CMK (cell line): Measurements from ENCODE around the gene POLR3K.

ENCODE experiments used
- DNase-seq: peaks from one replicate; pipeline ENCODE4 v3.0.0-alpha.2; 2010; ENCODE audit warnings: low read depth

Gene POLR3K

DNA sequence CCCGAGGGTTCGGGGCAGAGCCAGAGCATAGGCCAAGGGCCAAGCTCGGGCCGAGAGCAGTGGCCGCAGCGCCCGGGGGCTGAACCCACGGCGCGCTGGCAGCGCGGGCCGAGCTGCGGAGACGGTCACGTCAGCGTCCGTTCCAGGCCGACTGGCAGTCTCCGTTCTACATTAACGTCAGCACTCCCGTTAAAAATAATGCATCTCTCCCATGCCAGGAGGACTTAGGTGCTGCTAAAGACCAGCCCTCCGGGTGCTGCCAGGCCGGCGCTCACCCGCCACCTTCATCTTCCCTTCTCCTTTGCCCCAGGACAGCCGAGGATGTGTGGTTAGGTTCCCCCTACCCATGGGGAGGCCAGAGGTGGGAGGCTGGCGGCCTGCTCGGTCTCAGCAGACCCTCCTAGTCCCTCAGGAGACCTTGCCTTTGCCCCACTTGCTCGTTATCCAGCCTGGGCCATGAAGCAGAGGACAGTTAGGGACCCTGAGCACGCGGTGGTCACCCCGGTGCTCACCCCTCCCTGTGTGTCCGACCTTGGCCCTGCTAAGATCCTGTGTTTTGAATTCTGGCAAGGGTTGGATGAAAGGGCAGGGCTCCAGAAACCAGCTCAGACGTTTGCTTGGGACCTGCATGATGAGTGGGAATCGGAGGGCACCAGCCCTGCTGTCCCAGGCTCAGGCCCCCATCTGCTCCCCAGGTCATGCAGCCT is 25.2 kb upstream of the POLR3K start:
- DNase-seq: no peak

DNA sequence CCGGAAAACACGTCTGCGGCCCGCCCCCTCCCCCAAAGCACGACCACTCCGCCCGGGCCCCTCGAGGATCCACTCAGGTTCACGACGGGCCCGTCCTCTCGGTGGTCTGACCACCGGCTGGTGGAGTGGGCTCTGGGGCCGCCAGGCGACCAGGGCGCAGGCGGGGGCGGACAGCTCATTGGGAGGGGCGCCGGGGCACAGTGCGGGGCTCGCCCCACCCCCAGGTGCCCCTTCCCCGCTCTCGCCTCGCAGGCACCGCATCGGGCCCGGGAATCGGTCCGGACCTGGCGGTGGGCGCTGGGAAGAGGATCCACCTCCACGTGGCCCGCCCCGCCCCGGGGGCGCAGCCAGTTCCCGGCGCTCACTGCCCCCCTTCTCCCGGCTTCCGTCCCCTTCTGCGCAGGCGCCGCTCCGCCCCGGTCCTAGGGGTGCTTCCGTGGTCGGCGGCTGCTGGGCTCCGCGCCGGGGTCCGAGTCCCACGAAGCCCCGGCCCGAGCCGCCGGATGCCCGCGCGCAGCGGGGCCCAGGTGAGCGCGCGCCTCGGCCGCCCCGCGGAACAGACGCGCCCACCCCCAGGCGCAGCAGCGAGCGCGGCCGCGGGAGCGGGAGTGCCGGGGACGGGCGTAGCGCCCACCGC is 24.5 kb upstream of the POLR3K start, which contains the start of gene MPG:
MPG (plus strand) TSS at position 419 of the 637 bp plus-strand sequence; CDS start at position 504, 85 bp downstream.
- peak; percentile 68 for DNase-seq

DNA sequence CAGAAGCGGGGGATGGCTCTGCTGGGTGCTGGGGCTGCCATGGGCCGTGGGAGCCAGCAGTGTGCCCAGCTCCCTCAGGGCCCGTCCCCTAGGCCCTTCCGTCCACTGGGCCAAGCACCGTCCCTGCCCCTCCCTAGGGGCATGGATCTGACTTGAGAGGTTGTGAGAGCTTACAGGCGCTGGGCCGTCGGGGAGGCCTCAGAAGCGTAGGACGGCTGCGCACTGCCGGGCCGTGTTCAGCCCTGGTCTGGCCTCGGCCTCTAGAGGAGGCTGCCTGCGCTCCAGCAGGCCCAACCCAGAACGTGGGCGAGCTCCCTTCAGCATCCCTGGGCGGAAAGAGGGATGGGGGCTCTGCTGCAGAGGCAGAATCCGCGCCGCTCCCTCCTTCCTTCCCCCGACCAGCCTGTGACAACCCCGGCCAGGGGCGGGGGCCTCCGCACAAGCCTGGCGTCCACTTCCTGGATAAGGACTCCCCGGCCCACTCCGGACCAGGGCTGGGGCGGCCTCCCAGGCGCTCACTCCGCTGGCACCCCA is 23.9 kb upstream of the POLR3K start:
- no peak for DNase-seq

DNA sequence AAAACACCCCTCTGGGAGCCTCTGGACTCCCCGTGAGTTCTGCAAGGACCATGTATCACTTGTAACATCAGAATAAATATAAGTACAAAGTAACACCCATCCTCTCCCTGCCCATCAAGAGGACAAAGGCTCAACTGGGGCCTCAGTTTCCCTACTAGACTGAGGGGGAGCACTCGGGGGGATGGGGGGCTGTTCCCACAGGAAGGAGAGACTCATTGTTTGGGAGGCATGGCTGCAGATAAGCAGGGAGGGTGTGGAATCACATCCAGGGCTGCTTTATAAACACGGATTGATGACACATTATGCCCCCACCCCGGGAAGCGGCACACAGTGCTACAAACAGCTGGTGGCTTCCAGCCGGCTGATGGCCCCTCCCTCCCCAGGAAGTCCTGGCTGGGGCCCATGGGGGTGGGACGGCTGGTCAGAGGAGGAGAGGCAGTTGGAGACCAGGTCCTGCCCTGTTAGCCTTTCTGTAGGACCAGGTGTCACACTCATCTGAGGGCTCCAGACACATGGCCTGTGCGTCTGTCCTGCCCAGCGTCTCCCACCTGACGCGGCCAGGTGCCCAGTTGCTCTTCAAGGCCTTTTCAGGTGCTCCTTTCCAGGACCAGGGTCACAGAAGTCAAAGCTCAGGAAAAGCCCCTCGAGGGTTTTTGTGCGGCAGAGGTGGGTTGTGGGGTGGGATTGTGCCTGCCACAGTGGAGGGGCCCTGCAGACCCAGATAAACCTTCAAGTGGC is 23.3 kb upstream of the POLR3K start:
- no peak for DNase-seq

DNA sequence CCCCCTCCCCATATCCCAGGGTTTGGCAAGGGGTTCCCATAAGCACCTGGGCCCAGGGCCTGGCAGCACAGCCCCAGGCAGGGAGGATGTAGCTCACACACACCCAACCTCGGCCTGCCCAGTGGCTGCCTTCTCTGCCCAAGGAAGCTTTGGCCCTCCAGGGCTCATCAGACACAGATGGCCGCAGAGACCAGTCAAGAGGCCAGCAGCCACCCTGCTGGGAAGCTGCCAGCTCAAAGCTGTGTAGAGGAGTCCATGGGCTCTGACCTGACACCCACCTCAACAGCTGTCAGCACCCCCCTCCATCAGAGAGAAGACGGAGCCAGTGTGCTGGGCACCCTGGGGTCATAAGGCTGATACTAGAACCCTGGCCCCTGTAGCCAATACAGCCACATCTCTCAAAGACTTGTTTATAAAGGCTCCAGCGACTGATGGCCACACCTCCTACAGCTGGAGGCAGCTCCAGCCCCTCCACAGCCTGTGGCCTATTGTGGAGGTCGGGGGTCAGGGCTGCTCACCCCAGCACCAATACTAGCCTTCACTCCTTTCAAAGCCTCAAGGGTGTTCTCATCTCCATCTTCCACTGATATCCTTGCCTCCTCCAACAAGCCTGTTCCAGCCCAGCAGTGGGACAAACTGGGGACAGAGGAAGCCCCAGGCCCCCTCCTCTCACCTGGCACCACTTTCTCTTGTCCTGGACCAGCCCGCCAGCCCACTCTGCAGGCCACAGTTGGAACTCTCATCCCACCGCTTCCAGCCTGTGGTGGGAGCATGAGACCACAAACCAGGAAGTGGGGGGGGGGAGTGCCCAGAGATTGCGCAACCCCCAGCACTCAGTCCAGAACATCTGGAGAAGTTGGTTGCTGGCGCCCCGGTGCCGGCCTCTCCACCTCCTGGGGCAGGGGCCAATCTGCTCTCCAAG is 22.4 kb upstream of the POLR3K start:
- DNase-seq: peak; percentile 84

DNA sequence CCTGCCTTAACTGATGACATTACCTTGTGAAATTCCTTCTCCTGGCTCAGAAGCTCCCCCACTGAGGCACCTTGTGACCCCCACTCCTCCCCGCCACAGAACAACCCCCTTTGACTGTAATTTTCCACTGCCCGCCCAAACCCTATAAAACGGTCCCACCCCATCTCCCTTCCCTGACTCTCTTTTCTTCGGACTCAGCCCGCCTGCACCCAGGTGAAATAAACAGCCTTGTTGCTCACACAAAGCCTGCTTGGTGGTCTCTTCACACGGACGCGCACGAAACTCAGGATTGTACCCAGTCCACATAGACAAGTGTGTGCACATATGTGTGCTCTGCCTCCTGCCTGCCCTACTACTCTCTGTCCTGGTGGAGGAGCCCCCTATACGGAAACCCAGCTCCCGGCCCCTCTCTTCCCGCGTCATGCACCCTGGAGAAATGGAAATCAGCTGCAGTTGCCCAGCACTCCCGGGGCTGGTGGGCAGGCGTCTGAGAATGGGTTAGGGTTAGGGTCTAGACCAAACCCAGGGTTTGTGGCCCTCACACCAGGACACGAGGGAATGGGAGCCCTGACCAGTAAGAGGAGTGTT is 21.4 kb upstream of the POLR3K start:
- DNase-seq: no peak

DNA sequence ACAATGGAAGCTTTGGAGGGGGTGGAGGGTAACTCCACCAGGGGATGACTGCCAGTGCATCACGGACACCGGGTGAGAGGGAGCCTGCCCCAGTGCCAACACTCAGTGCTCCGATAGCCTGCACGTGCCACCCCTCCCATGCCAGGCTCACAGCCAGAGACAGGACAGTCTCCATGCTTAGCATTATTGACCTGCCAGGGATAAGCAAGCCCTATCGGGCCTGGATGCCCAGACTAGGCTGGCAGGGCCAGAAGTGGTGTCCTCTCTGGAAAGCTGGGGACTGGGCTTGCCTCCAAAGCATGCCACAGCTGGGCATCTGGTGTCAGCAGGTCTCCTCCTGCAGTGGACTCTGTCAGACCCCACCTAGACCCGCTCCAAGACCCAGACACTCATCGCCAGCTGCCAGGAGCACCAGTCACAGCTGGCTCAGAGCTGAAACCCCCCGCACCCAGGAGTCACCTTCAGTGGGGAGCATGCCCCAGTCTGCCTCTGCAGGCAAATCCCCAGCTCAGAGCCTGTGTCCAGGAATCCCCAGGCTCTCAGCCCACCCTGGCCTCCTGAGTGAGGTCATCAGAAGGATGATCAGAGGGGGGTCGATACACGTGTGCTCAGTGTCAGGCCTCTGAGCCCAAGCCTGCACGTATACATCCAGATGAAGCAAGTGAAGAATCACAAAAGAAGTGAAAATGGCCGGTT is 20.8 kb upstream of the POLR3K start:
- no peak for DNase-seq

DNA sequence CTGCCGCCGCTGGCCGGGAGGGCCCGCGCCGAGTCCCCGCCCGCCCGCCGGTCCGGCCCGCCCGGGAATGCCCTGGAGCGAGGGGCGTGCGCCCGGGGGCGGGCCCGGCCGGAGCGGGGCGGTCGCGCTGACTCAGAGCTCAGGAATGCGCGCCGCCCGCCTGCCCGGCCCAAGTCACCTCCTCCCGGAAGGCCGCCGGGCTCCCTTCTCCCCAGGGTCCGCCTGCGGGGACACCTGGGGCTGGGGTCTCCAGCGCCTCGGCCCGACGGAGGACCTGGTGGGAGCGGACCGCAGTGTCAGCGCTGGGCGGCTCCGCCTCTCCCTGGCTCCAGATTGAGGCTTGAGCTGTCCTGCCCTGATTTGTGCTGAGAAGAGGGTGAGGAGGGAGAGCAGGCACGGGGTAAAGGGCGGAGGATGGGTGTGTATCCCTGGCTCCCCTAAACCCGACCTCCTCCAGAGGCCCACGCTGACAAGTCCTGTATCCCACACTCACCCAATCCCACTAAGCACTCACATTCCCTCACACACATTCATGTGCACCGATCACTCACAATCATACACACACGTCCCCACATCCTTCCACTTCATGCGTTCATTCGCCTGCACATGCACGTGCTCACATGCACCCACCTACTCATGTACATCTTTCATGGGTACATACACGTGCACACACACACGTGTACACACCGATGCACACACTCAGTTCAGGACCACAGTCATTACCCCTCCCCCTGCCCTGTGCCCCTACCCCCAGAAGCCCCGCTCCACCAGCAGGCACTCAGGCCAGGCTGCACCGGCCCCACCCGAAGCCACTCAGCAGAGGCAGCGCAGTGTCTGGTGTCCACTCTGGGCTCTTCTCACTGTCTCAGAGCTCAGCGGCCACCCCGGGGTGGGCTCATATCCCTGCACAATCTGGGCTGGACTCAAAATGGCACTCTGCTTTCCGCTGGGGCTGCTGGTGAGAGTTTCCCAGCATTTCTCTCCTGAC is 19.4 kb upstream of the POLR3K start, which contains the start of gene RHBDF1:
RHBDF1 (minus strand) TSS at position 71 of the 988 bp plus-strand sequence. CDS start 7,616 bp downstream, outside the sequence.
- DNase-seq: no peak

DNA sequence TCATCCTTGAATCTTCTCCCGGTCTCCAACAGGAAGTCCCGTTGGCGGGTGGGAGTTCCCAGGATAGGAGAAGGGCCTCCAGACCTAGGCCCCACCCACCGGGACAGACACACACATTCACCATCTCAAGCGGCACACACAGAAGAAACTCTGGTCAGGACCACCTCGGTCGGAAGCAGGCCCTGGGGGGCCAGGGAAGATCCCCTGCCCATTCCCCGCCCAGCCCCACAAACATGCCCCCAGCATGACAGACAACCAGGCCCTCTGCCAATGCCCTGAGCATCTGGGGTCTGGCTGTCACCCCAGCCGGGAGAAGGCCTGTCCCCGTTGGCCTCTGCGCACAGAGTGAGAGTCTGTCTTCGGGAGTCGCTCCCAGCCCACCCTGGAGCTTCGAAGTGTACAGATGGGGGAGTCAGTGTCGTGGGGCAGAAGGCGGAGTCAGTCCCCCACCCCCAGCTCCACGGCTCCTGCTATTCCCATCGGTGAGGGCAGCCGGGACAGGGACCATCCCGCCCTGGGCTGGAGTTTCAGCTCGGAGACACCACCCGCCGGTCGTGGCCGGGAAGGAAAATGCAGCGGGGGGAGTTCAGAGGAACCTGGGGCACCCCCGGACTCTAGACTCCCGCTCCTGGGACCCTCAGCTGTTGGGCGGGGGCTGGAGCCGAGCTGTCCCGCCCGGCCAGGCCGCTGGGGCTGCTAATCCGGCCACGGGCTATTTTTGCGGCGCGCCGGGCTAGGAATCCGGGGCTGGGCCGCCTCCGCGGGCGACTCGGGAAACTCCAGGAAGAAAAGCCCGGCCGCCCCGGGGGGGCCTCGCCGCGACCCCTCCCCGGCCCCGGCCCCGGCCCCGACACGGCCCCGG is 18.4 kb upstream of the POLR3K start:
- DNase-seq: no peak

DNA sequence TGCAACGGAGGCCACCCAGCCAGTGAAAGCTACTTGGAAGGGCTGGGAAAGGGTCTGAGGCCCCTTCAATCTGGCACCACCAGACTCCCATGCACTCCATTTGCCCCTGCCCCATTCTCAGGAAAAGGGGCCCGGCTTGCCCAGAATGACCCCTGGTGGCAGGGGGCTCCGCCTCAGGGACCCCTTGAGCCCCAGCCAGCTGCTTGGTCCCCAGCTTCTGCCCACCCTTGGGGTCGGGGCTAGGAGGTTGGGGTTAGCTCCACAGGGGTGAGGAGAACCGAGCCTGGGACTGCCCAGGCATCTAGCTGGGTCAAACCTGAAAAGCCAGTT is 17.8 kb upstream of the POLR3K start:
- DNase-seq: no peak

DNA sequence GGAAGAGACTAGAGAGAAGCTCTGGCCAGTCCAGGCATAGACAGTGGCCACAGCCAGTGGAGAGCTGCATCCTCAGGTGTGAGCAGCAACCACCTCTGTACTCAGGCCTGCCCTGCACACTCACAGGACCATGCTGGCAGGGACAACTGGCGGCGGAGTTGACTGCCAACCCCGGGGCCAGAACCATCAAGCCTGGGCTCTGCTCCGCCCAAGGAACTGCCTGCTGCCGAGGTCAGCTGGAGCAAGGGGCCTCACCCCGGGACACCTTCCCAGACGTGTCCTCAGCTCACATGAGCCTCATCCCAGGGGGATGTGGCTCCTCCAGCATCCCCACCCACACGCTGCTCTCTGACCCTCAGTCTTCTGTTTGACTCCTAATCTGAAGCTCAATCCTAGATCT is 15.8 kb upstream of the POLR3K start:
- no peak for DNase-seq

DNA sequence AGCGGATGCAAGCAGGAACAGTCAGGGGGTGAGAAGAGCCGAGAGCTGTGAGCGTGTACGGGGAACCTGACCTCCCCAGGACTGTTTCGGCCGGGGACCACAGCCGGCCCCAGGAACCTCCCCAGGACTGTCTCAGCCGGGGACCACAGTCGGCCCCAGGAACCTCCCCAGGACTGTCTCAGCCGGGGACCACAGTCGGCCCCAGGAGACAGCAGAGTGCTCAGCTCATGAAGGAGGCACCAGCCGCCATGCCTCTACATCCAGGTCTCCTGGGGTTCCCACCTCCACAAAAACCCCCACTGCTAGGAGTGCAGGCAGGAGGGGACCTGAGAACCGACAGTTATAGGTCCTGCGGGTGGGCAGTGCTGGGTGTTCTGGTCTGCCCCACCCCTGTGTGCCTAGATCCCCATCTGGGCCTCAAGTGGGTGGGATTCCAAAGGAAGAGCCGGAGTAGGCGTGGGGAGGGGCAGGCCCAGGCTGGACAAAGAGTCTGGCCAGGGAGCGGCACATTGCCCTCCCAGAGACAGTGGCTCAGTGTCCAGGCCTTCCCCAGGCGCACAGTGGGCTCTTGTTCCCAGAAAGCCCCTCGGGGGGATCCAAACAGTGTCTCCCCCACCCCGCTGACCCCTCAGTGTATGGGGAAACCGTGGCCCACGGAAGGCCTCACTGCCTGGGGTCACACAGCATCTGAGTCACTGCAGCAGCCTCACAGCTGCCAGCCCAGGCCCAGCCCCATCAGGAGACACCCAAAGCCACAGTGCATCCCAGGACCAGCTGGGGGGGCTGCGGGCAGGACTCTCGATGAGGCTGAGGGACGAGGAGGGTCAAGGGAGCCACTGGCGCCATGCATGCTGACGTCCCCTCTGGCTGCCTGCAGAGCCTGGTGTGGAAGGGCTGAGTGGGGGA is 14.7 kb upstream of the POLR3K start:
- no peak for DNase-seq

DNA sequence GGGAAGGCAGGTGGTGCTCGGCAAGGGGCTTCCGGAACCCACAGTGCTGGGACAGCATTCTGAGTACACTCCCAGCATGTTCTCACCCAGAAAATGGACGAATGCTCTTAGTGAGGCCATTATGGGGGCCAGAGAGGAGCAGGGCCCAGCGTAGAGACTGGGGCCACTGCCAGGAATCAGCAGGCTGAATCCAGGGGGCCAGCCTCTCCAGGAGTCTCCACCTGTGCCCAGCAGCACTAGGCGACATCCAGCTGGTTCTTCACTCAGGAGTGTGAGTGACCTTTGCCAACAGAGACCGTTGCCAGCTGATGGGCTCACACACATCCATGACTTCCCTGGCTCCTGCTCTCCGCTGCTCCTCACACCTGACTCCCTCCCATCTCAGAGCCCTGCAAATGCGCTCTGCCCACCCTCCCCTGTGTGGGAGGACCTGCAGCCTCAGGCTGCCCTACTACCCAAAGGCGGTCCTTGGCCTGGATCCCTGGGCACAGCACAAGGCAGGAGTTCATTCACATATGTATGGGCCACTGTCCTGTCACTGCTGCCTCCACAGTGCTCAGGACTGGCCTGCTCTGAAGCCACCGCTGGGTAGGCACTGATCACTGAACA is 13.9 kb upstream of the POLR3K start:
- no peak for DNase-seq

DNA sequence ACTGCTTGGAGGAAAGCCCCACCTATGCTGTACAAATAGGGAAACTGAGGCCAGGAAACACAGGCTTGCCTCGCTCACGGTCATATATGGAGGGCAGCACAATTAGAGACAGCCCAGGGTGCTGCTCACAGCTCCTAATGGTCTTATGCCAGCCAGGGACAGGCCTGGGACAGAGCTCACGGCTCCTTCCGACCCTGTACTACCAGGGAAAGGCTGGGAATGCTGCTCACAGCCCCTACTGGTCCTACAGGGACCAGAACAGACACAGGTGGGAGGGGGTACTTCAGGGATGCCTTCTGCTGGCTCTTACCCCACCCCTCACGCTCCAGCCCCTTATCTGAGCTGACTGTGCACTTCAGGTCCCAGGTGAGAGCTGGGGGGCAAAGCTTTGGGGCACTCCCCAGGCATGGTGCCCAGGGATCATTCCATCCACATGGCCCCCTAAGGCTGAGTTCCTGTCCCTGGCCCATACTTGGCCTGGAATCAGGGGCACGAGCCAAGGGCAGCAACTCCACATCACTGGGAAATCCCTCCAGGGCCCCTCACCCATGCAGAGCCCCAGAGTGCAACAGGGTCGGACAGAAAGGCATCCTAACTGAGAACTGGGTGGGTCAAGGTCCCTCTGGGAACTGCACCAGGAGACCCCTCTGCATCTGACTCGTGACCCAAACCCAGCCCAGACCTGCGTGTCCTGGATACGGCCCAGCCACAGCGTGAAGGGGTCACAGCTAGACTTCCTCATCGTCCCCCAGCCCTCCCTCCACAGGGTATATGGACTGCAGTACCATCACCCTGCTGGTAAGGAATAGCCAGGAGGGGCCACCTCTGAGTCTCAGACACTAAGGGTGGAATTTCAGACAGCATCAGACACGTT is 13.1 kb upstream of the POLR3K start:
- no peak for DNase-seq

DNA sequence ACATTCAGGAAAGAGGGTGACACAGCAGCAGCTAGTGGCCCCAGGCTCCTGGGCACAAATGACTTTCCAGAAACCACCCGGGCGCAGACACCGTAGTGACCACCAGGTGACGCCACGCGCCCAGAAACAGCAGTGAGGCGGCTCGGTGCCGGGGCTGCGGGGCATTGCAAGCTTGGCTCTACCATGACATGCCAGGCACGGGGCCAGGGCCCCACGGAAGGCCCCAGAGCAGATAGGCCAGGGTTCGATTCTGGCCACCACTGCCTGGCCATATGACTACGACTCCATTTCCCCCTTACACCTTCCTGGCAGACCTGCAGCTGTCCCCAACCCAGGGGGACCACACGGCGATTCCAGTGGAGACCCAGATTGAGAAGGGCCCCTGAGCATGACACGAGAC is 12.3 kb upstream of the POLR3K start:
- no peak for DNase-seq

DNA sequence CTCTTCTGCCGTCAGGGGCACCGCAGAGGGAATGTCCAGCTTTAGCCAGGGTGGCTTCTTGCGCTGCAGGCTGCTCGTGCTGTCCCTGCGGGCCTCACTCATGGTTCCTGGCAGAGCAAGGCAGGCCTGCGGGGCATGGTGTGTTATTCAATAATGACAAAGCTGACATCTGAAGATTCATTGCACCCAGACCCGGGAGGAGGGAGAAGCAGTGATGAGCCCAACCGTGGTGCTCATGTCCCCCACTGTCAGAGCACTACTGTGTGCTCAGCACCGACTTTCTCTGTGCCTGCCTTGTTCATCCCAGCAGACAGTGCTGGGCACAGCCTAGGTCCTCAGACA is 11.5 kb upstream of the POLR3K start:
- DNase-seq: no peak
